Right lobe of liver (tissue), 6 donors: ENCODE results near the gene SPRR2D. TPM values are rescaled to one million over a fixed set of nuclear protein-coding genes. Genes with fewer than 3 reads are reported as not detected.

ENCODE experiments used
- ATAC-seq, 4 donors: fragments of 200-7000 bp; cut with Tn5 transposase; one replicate each; pipeline ENCODE4 v1.9.1; 2020; ENCODE audit warnings: mild to moderate bottlenecking in 4 of 4, moderate library complexity in 4 of 4
- DNase-seq, 3 donors: peaks; one replicate each; pipeline ENCODE4 v3.0.0-alpha.2; 2020
- H3K27ac ChIP-seq, 3 donors: fragments of 200-600 bp; one replicate each; pipeline ENCODE4 v1.8.0; 2022
- H3K27me3 ChIP-seq, 2 donors: fragments of 200-600 bp; one replicate each; pipeline ENCODE4 v1.8.0; 2022
- H3K36me3 ChIP-seq, 4 donors: fragments of 200-600 bp; sonication (generic) in 1 of 4; one replicate each; pipeline versions ENCODE4 v1.5.1 to v1.8.0; 2017 to 2022; ENCODE audit warnings: control low read depth in 1 of 4
- H3K4me1 ChIP-seq, 4 donors: fragments of 200-600 bp; sonication (generic) in 1 of 4; one replicate each; pipeline versions ENCODE4 v1.5.1 to v1.8.0; 2017 to 2022; ENCODE audit warnings: control low read depth in 1 of 4
- H3K4me3 ChIP-seq, 3 donors: fragments of 200-600 bp; one replicate each; pipeline ENCODE4 v1.8.0; 2022
- H3K9me3 ChIP-seq, 4 donors: fragments of 200-600 bp; sonication (generic) in 1 of 4; one replicate each; pipeline versions ENCODE4 v1.5.1 to v1.8.0; 2017 to 2022; ENCODE audit warnings: control low read depth in 1 of 4
- CTCF ChIP-seq, 4 donors: fragments of 200-600 bp in 3 of 4; fragments of 450-650 bp in 1 of 4; IDR thresholded peaks; one replicate each; pipeline versions ENCODE4 v1.5.1 to v1.8.0; 2016 to 2022; ENCODE audit warnings: antibody characterized with exemption in 4 of 4, mild to moderate bottlenecking in 2 of 4
- POLR2A ChIP-seq: fragments of 450-650 bp; IDR thresholded peaks from one replicate; pipeline ENCODE4 v1.6.1; 2017; ENCODE audit warnings: antibody characterized with exemption, mild to moderate bottlenecking
- WGBS: methylation state at CpG from one replicate; pipeline ENCODE4 v1.1.6; 2018; ENCODE audit warnings: low coverage, low lambda C conversion rate; ENCODE audit not compliant: insufficient coverage; ENCODE audit errors: missing lambda C conversion rate; 5-methylcytosine and 5-hydroxymethylcytosine counted together
- intact Hi-C, 2 donors: fragments of 100-400 bp; cut with DNase I; formaldehyde crosslinking; loops; one replicate each; pipeline versions ENCODE4 v1.11.2 to v1.14.1; 2022
- small RNA-seq, 2 experiments: library from RNA; depleted of rRNA; stranded (forward); fragments of <200 nt; gene quantifications; one replicate each; pipeline ENCODE3, GENCODE V24; 2016
- total RNA-seq, 6 experiments: library from RNA; depleted of rRNA in 2 of 6; stranded (reverse); fragments of >200 nt in 2 of 6; fragmentation: NEBNext Ultra II Directional in 3 of 6; extraction: Animal tissue kit (Norgen Biotek cat#: 25700) in 3 of 6; gene quantifications; one replicate each; pipeline versions ENCODE4 v1.1.0 to v1.2.4, GENCODE V29; 2016 to 2023
- donor health status: DM: no; HTN: yes; CAD: no.
- donor health status: DM: no; HTN: no; CAD: no.
- donor health status: DM: no; HTN: no; CAD: no.
- donor health status: DM: no; HTN: yes; CAD: no.
- donor health status: DM: no; HTN: yes; CAD: no.

The SPRR2D gene
- total RNA-seq, 6 experiments from 2014 or later, result not detected

- intact Hi-C loops, result no loop called here
- TF ChIP-seq POLR2A, result no peak
- TF ChIP-seq CTCF (IDR thresholded peaks at IDR 0.05), result no peak
- no peak overlapping the region for H3K4me3 ChIP-seq
- WGBS, result 41% methylated on average over 7 of the region's 7 CpGs
- no peaks in the 10 kb centered on the region for H3K36me3 ChIP-seq
- H3K4me1 ChIP-seq, result no peaks in the 10 kb centered on the region
- no peaks in the 10 kb centered on the region for H3K9me3 ChIP-seq
- H3K27me3 ChIP-seq, result no peaks in the 10 kb centered on the region
- no peak for DNase-seq
- H3K27ac ChIP-seq, result no peak overlapping the region
- no peak for ATAC-seq
These were observed 43.0 kb downstream of the SPRR2D start for GRCh38 chr1:152997901-152998300.

GRCh38 chr1:152996633-152997400 lies 44.1 kb downstream of the SPRR2D start:
- no peaks in the 10 kb centered on the region for H3K27me3 ChIP-seq
- no peak for DNase-seq
- no peaks in the 10 kb centered on the region for H3K9me3 ChIP-seq
- H3K27ac ChIP-seq, result no peak overlapping the region
- no peaks in the 10 kb centered on the region for H3K4me1 ChIP-seq
- intact Hi-C loops, result no loop called here
- no peak for TF ChIP-seq POLR2A
- TF ChIP-seq CTCF (IDR thresholded peaks at IDR 0.05), result no peak
- 18% methylated on average over 5 of the region's 5 CpGs for WGBS
- no peaks in the 10 kb centered on the region for H3K36me3 ChIP-seq
- no peak overlapping the region for H3K4me3 ChIP-seq
- ATAC-seq, result no peak

GRCh38 chr1:152995842-152996241 lies 45.1 kb downstream of the SPRR2D start:
- WGBS, result 17% methylated on average over 1 of the region's 1 CpG
- ATAC-seq, result no peak
- no peaks in the 10 kb centered on the region for H3K27me3 ChIP-seq

GRCh38 chr1:152993186-152993585 lies 47.7 kb downstream of the SPRR2D start:
- no peak overlapping the region for H3K27ac ChIP-seq
- H3K9me3 ChIP-seq, result no peaks in the 10 kb centered on the region
- H3K4me3 ChIP-seq, result no peak overlapping the region
- no peaks in the 10 kb centered on the region for H3K27me3 ChIP-seq
- no peaks in the 10 kb centered on the region for H3K36me3 ChIP-seq
- DNase-seq (no peak), ATAC-seq (no peak)
- TF ChIP-seq POLR2A (no peak), CTCF (IDR thresholded peaks at IDR 0.05) (no peak)
- intact Hi-C loops, result no loop called here
- WGBS, result 79% methylated on average over 6 of the region's 6 CpGs
- no peaks in the 10 kb centered on the region for H3K4me1 ChIP-seq

More at GRCh38 chr1:152995842-152996241, 45.1 kb downstream of the SPRR2D start:
- intact Hi-C loops, result no loop called here
- no peak for DNase-seq
- no peak overlapping the region for H3K4me3 ChIP-seq
- no peaks in the 10 kb centered on the region for H3K9me3 ChIP-seq
- no peak overlapping the region for H3K27ac ChIP-seq
- no peaks in the 10 kb centered on the region for H3K36me3 ChIP-seq
- TF ChIP-seq CTCF (IDR thresholded peaks at IDR 0.05) (no peak), POLR2A (no peak)
- H3K4me1 ChIP-seq, result no peaks in the 10 kb centered on the region

Small RNAs within 50 kb of the gene (small RNA-seq; reads per million reads assigned to genes)
- gene AL356867.1, result 0 reads per million in 2 experiments
- gene RF00322, result 0 reads per million in 2 experiments

Other genes starting within 250 kb of the SPRR2D start
- not detected for gene LCE1D, start 244.4 kb downstream of the SPRR2D start, total RNA-seq
- gene LCE1C, start 234.5 kb downstream of the SPRR2D start, total RNA-seq, result not detected
- not detected for gene LCE1B, start 229.1 kb downstream of the SPRR2D start, total RNA-seq
- gene LCE1A, start 213.6 kb downstream of the SPRR2D start, total RNA-seq, result not detected
- gene LCE6A, start 198.3 kb downstream of the SPRR2D start, total RNA-seq, result not detected
- not detected for gene LCE7A, start 181.1 kb downstream of the SPRR2D start, total RNA-seq
- not detected for gene SMCP, start 162.8 kb downstream of the SPRR2D start, total RNA-seq
- not detected for gene IVL, start 132.6 kb downstream of the SPRR2D start, total RNA-seq
- gene SPRR5, start 93.9 kb downstream of the SPRR2D start, total RNA-seq, result not detected
- gene SPRR4, start 70.5 kb downstream of the SPRR2D start, total RNA-seq, result not detected
- gene SPRR1A, start 57.0 kb downstream of the SPRR2D start, total RNA-seq, result not detected
- gene SPRR3, start 39.4 kb downstream of the SPRR2D start, total RNA-seq, result under 1 TPM in 1 of 6 experiments, not detected in 5; 0.31 TPM
- not detected for gene SPRR1B, start 9.9 kb downstream of the SPRR2D start, total RNA-seq
- gene SPRR2A, start 16.4 kb upstream of the SPRR2D start, total RNA-seq, result under 1 TPM in 1 of 6 experiments, not detected in 5; 0.40 TPM
- gene SPRR2B, start 30.5 kb upstream of the SPRR2D start, total RNA-seq, result not detected
- not detected for gene SPRR2E, start 53.4 kb upstream of the SPRR2D start, total RNA-seq
- not detected for gene SPRR2F, start 72.4 kb upstream of the SPRR2D start, total RNA-seq
- not detected for gene SPRR2G, start 109.8 kb upstream of the SPRR2D start, total RNA-seq
- not detected for gene LELP1, start 162.3 kb upstream of the SPRR2D start, total RNA-seq
- not detected for gene PRR9, start 176.5 kb upstream of the SPRR2D start, total RNA-seq
- not detected for gene LORICRIN, start 218.6 kb upstream of the SPRR2D start, total RNA-seq